Mesenteric fat pad (tissue), 1 donor: Measurements from ENCODE around the gene GOLGA8J. TPM values are rescaled to one million over a fixed set of nuclear protein-coding genes. Genes with fewer than 3 reads are reported as not detected.
"Not testable (repeated sequence)": the region's sequence is repeated elsewhere in the genome, so short reads cannot be mapped to it uniquely, and the experiment has no call there.

Source experiments
- DNase-seq: peaks from one replicate; pipeline ENCODE4 v3.0.0-alpha.2; 2020; ENCODE audit warnings: low spot score
- long read RNA-seq: library from polyadenylated mRNA; unstranded; transcript quantifications from one replicate; pipeline ENCODE4 v2.0.0, GENCODE V29; 2020
- total RNA-seq: library from RNA; stranded (reverse); fragmentation: NEBNext Ultra II Directional; extraction: Animal tissue kit (Norgen Biotek cat#: 25700); gene quantifications from one replicate; pipeline ENCODE4 v1.2.1, GENCODE V29; 2021
- donor health status: DM: yes; HTN: yes; CAD: no.

Gene GOLGA8J, protein sequence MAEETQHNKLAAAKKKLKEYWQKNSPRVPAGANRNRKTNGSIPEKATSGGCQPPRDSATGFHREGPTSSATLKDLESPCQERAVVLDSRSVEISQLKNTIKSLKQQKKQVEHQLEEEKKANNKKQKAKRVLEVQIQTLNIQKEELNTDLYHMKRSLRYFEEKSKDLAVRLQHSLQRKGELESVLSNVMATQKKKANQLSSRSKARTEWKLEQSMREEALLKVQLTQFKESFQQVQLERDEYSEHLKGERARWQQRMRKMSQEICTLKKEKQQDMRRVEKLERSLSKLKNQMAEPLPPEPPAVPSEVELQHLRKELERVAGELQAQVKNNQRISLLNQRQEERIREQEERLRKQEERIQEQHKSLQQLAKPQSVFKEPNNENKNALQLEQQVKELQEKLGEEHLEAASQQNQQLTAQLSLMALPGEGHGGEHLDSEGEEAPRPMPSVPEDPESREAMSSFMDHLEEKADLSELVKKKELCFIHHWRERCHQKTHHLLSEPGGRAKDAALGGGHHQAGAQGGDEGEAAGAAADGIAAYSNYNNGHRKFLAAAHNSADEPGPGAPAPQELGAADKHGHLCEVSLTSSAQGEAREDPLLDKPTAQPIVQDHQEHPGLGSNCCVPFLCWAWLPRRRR
- total RNA-seq = not detected
- long read RNA-seq = 0 reads

DNA sequence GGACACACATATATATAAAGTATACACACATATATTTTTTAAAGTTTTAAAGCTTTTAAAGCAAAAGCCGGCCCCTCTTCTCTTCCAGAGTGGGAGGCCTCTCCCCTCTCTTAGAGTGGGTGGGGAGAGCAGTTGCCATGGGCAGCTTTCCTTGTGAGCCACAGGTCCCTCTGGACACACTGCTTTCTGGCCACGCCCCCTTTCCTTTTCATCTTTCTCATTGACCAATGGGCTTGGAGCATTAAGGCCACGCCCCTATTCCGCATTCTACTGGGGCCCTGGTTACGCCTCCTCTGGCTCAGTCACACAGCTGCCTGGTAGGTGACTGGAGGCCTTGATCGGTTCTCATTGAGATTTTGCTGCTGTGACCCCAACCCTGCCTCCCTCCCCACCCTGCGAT, at the start of gene GOLGA8J:
TSS of gene GOLGA8J (plus strand) at position 301 of the 400 bp plus-strand sequence. CDS start at position 399, 98 bp downstream.
- DNase-seq = not testable (repeated sequence)

DNA sequence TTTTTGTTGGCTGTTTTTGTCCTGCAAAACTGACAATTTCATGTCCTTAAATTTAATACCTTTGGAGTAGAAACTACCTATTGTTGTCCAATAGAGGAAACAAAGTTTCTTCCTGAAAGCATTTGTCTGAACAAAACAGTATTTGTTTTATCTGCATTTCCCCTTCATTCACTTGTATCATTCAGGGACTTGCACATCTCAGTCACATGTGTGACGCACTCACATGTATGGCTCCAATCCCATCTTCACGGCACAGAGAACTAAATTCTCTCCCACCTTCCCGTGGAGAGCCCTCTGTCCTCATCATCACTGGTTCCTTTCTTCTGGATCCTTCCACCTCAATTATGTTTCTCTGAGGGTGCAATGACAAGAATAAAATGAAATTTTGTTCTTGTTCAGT, 49.5 kb upstream of the GOLGA8J start:
- DNase-seq = no peak

DNA sequence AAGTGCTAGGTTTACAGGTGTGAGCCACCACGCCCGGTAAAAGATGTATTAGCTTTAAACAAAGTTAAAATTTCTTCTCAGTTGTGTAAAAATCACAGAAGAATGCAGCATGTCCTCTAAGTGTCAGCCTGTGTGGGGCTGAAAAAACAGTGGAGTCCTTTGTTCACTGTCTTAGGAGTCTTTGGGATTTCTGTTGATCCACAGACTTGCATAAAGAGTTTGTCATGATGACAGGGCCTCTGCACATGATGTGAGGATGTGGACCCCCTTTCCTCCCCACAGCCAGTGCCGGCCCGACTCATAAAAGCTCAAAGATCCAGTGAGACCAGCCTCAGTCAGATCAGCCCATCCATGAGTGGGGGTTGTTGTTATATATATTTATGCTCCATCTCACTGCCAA, 49.0 kb upstream of the GOLGA8J start:
- DNase-seq = no peak

DNA sequence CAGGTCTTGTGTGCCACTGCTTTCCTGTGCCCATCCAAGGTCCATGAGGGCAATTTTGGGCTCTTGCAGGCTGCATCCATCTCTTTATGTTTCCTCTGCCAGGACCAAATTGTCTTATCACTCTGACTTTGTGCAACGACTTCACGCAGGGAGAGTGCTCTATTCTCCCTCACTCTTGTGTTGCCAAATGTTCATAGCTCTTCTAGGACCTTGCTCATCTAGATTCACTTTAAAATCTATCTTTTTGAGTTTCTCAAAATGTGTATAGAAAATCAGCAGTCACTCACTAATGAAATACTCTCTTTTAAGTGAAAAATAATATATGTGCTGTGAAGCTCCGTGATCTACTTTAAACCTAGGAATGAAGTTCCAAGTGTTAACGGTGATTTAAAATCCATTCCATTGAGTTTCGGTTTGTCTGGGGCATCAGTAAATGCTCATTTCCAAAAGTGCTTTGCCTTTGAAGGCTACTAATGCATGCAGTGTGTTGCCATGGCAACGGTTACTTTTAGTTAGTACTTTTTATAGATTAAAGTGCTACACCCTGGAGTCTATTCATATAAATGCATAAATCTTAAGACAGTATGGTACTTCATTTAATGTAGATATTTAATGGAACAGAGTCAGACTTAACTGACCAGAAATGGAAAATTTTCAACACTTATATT, 46.6 kb upstream of the GOLGA8J start:
- DNase-seq = no peak

DNA sequence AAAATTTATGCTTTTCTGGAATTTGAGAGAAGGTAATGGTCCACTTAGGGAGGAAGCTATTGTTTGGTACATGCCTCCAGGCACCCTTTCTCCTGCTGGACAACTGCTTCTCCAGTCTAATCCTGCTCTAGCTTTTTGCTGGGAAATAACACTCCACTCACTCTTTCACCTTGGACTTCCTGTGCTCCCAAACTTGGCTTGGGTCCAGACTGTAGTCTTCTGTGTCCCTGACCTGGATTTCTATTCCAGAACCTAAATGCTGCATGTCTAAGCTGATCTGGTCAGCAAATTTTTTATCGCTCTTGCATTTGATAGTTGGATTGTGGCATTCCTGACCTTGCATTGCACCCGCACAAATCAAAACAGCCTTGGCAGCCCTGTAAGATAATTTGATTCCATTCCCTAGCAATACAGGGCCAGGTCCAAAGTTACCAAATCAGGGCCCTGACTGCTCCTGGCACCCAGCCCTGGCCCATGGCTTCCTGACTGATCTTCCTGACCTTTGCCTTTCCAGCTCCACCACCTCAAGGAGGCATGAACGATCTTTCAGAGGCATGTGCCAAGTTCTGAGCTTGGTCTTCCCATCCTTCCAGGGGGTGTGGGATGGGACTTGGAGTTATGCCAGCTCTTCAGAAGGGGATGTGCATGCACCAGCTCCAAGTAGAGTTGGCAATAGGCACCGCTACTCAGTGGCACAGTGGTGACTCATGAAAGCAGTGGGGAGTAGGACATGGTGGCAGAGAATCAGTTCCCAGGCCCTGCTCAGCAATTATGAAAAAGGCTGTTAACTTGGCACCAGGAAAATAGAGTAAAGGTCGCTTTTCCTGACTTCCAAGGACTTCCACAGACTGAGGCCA, 43.9 kb upstream of the GOLGA8J start:
- no peak for DNase-seq

DNA sequence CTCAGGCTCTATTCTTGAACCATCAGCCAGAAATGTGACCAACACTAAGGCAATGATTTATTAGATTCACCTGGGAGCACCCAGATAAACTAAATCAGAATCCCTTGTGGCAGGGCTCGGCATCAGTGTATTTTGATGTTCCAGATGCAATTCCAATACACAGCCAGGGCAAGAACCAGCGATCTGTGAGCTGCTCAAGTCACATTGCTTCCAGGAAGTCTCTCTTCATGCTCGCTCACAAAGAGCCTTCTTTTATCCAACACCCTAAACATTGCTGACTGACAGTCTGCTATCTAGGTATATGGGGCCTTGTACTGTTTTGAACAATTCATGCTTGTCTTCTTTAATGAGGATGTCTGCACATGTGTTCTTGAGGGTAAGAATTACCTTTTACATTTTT, 40.9 kb upstream of the GOLGA8J start:
- no peak for DNase-seq

DNA sequence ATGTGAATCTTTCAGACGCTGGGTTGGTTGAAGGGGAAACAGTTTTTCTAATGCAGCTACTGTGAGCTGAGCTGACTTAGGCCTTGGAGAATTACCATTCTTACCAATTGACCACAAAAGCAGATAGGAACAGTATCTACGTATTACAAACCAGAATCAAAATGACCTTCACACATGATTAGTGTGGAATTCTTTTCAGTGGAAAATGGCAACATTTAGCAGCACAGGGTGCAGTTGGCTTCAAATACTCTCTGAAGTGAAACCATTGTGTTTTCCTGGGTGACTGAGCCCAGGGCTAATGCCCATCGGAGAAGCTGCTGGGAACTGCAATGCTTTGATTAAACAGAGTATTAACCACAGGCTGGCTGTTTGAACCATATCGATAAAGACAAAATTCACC, 40.2 kb upstream of the GOLGA8J start:
- DNase-seq = no peak

DNA sequence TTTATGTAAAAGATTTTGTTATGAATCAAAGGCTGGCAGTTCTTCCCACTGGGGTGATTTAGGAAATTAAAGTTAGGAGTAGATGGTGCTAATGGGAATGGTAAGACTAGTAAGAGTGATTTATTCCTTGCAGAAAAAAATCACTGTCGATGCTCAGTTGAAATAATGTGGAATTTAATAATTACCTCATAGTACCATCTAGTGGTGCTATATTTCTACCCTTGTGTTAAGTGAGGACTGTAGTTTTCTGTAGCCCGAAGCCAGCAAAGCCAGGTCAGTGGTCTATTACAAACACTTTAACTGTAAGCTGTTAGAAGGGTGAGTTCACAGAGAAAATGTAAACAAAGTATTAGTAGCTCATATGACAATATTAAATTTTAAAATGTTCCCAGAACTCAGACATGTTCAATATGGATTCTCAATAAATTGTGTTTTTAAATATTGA, 39.5 kb upstream of the GOLGA8J start:
- no peak for DNase-seq

DNA sequence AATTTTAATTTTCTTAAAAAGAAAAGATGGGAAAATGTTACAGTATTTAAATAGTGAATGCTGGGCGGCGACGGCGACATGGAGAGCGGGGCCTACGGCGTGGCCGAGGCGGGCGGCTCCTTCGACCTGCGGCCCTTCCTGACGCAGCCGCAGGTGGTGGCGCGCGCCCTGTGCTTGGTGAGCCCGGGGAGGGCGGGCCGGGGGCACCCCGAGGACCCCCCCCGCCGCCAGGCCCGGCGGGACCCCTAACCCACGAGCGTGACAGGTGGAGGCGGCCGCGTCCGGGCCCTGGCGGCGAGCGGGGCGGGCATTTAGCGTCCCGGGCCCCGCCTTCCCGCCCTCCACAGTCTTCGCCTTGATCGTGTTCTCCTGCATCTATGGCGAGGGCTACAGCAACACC, 38.4 kb upstream of the GOLGA8J start:
- no peak for DNase-seq

DNA sequence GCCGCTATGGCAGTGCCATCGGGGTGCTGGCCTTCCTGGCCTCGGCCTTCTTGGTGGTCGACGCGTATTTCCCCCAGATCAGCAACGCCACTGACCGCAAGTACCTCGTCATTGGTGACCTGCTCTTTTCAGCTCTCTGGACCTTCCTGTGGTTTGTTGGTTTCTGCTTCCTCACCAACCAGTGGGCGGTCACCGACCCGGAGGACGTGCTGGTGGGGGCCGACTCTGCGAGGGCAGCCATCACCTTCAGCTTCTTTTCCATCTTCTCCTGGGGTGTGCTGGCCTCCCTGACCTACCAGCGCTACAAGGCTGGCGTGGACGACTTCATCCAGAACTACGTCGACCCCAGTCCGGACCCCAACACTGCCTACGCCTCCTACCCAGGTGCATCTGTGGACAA, 37.9 kb upstream of the GOLGA8J start:
- DNase-seq = not testable (repeated sequence)

DNA sequence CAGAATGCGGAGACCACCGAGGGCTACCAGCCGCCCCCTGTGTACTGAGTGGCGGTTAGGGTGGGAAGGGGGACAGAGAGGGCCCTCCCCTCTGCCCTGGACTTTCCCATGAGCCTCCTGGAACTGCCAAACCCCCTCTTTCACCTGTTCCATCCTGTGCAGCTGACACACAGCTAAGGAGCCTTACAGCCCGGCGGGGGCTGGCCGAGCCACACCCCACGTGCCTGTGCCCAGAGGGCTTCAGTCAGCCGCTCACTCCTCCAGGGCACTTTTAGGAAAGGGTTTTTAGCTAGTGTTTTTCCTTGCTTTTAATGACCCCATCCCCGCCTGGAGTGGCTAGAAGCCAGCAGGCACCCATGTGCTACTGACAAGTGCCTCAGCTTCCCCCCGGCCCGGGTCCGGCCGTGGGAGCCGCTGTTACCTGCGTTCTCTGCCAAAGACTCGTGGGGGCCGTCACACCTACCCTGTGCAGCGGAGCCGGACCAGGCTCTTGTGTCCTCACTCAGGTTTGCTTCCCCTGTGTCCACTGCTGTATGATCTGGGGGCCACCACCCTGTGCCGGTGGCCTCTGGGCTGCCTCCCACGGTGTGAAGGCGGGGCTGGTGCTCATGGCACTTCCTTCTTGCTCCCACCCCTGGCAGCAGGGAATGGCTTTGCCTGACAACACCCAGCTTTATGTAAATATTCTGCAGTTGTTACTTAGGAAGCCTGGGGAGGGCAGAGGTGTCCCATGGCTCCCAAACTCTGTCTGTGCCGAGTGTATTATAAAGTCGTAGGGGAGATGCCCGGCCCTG, 37.3 kb upstream of the GOLGA8J start:
- DNase-seq = not testable (repeated sequence)

DNA sequence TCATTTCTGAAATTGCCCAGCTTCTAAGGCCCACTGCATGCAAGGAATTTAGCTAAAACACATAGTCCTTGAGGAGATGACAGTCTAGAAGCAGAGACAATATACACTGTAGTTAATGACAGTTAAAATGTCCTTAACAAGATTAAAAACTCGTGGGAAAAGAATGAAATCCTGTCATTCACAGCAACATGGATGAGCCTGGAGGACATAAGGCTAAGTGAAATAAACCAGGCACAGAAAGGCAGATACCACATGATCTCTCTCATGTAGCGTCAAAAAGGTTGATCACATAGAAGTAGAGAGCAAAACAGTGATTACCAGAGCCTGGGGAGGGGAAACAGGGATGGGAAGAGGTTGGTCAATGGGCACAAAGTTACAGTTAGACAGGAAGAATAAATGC, 36.3 kb upstream of the GOLGA8J start:
- no peak for DNase-seq

DNA sequence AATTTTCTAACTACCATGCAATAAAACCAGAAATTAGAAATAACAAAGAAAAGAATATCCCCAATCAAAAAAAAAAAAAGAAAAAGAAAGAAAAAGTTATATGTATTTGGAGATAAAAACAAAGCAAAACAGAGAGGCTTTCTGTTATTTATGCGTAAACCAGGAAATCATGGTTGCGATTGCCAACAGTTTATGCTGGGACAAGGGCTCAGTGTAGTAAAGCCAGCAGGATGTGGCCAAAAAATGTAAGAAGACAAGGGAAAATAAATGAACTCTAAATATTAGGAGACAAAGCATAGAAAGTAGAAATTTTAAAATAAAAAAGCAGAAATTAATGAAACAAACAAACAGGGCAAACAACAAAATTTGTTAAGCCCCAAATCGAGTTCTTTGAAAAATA, 27.2 kb upstream of the GOLGA8J start:
- DNase-seq = no peak

DNA sequence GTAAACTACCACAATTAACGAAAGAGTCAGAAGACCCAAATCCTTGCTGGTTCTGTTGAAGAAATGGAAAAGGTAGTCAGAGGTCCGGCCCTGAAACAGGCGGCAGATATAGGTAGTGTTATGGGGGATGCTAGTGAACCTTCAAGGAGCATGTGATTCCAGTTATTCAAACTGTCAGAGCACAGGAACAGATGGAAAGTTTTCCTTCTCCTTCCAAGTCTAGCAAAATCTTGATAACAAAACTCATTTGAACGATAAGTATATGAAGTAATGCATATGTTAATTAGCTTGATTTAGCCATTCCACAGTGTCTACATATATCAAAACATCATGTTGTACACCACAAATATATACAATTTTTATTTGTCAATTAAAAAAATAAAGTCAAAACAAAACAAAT, 26.6 kb upstream of the GOLGA8J start:
- no peak for DNase-seq

DNA sequence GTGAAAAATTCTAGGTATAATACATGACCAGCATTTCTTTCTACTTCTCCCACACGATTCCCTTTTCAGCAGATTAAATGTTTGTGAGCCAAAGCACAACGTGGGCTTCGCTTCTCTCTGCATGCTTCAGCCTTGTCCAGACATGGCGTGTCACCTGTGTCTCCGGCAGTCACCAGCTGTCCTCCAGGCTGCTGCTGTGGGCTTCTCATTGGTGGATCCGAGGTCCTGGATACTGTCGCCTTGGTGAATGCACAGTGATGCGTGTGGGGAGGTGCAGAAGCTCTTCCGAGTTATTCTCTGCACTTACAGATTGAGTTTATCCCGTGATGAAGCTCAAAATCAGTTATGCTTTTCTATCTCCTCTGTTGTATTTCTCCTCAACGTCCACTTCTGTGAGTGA, 23.0 kb upstream of the GOLGA8J start:
- DNase-seq = no peak

DNA sequence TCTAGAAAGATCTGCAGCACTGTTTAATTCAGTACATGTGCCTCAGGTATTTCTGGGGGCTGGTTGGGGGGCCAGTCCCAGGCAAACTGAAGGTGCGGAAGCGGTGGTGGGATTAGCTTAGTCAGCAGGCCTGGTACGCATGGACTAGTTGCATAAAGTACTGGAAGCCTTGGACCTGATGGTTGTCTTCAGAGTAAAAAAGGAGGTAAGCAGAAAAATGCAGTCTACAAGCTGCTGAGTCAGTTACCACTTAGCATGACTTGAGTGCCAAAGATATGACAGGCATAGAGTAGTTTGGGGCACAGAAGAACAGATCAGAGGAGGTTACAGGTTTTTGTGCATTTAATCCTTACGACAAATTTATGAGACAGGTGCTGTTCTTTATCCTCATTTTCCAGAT, 19.9 kb upstream of the GOLGA8J start:
- DNase-seq = no peak

DNA sequence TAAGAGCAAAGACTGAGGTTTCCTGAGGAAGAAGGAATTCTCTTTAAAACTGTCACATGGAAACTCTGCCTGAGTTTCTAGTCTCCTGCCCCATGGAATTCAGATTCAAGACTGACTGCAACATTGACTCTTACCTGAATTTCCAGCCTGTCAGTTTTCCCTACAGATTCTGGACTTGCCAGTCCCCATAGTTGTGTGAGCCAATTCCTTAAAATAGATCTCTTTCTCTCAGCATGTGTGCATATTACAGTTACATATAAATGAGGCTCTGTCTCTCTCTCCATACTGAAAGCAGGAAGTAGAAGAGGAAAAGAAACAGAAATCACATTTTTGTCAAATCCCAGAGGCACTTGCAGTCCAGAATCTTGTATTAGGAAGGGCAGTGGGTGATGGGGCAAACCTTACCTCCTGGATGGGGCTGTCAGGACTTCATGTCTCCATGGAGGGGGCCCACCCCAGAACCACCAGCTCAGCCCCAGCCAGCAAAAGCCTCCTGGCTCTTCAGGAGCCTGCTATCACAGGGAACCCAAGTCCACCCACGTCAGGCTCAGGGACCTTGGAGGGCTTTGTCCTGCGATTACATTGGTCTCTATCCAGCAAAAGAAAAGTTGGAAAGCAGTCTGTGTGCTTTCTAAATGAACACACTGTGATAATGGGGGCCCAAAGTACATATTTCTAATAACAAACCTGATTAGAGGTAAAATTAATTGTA, 18.8 kb upstream of the GOLGA8J start:
- no peak for DNase-seq

DNA sequence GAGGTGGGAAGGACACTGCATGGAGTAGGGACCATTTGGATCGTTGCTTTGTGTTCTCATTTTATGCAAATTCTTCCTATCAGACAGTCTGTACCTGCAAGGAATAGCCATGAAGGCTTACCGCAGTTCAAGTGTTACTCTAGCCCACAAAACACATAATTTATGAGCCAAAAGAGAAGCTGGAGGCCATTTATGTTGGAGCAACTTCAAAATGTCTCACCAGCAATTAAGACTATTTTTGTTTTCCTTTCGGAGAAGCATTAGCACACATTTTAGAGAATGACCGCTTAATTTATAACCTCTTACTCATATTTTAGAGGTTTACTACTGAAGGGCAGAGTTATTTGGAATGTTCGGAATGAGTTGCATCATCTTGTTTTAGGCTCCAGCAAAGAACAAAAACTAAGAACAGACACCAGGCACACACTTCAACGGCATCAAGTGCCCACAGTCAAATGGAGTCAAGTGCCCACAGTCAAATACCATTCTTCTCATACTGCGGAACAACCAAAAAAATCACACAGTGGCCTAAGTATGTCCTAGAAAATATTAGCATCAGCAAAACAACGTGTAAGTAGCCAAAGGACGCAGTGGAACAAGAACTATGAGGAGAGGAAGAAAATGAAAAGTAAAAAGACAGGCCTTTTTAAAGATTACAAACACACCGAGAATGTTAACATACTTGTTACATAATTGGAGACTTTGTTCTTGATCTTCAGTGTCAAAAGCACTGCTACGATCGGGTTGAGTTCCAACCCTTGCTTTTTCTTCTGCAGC, 17.5 kb upstream of the GOLGA8J start:
- no peak for DNase-seq

DNA sequence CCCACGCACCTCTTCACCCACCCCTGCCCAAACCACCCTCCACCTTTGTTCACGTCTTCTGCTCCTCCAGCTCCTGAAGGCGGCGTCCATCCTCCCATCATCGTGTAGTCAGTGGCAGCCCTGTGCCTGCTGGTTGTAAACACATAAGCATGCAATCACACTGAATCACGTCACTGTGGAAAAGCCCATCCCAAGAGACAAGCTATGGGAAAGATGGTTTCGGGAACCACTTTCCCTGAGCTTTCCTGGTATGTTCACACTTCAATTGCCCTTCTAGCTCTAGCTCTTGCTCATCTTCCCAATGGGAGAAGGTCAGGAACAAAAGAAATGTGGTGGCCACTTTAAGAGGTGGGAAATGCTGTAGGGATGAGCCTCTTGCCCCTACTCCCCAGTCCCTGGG, 14.4 kb upstream of the GOLGA8J start:
- no peak for DNase-seq
